Measurements from ENCODE around the gene P2RX7.
"Not testable (repeated sequence)": the region's sequence is repeated elsewhere in the genome, so short reads cannot be mapped to it uniquely, and the experiment has no call there.

The P2RX7 gene

DNA sequence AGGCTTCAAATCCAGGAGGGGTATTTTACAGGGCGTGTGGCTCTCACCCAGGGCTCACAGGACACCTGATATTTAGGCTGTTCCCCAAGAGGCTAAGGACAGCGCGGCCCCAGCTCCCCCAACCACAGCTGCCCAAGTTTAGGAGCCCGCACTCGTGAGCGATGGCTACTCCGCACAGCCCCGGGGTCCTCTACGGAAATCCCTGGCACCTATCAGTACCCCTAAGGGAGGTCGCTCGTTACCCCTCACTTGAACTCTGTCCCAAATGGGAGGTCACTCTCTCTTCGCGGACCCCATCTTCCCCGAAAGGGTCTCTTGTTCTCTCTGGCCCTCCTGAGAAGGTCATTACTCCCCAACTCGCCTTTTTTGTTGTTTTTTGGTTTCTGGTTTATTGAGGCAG, 76.5 kb downstream of the P2RX7 start:
- DNase-seq, result no peak

DNA sequence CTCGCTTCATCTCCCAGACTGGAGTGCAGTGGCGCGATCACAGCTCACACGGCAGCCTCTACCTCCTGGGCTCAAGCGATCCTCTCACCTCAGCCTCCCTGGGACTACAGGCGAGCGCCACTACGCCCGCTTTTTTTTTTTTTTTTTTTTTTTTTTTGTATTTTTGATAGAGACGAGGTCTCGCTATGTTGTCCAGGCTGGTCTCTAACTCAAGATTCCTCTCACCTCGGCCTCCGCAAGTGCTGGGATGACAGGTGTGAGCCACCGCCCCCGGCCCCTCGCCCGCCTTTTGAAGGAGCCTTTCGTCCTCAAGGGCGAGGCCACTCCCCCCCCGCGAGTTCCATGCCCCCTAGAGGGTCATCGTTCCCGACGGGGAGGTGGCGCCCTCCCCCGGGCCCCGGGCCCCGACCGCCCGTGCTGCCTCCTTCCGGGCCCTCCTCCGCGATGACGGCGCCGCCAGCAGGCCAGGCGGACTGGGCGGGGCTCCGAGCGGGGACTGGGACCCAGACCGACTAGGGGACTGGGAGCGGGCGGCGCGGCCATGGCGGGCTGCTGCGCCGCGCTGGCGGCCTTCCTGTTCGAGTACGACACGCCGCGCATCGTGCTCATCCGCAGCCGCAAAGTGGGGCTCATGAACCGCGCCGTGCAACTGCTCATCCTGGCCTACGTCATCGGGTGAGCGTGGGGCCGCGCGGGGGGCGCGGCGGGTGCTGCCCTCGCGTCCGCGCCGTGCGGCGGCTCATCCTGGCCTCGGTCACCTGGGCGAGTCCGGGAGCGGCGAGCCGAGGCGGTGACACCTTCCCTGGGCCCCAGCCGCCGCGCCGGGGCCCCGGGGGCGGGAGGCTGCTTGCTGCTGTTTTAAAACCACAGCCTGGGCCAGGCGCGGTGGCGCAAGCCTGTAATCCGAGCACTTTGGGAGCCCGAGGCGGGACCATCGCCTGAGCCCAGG, 77.2 kb downstream of the P2RX7 start, which contains the start of gene P2RX4:
P2RX4 (plus strand) TSS at position 506 of the 949 bp plus-strand sequence; CDS start at position 542, 36 bp downstream.
- DNase-seq, result peak; percentile 15 to 84 (median 67)

DNA sequence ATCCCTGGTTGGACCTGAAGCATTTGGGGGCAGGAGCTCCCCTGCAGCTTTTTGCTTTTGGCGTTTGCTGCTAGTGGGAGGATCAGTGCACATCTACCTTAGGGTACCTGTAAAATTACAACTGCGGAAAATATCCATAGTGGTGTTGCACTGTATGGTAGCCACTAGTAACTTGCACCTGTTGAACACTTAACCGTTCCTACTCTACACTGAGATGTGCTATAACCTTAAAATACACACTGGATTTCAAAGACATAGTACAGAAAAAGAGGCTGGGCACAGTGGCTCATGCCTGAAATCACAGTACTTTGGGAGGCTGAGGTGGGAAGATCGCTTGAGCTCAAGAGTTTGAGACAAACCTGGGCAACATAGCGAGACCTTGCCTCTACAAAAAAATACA, 80.2 kb downstream of the P2RX7 start:
- no peak for DNase-seq

DNA sequence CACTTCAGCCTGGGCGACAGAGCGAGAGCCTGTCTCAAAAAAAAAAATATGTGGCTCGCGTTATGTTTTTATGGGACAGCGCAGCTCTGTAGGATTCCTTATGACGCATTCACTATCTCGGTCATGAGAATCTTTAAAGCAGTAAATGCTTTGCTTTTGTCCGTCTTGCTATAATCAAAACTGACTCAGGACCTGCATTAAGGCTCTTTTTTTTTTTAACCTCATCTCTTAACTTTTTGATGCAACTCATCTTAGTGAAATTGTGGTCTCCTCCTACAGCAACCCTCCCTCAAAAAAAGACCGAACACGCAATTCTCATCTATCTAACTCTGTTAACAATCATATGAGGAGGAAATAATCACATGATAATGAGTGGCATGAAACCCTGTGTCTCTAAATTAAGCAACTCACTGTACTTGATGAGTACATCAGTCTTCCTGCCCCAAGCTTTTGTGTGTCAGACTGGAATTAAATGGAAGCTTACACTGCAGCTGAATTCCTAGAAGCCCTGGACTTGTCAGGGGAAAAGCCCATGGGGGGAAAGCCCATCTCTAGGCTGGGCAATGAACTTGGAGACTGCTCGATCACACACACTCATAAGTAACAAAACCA, 81.6 kb downstream of the P2RX7 start:
- no peak for DNase-seq

DNA sequence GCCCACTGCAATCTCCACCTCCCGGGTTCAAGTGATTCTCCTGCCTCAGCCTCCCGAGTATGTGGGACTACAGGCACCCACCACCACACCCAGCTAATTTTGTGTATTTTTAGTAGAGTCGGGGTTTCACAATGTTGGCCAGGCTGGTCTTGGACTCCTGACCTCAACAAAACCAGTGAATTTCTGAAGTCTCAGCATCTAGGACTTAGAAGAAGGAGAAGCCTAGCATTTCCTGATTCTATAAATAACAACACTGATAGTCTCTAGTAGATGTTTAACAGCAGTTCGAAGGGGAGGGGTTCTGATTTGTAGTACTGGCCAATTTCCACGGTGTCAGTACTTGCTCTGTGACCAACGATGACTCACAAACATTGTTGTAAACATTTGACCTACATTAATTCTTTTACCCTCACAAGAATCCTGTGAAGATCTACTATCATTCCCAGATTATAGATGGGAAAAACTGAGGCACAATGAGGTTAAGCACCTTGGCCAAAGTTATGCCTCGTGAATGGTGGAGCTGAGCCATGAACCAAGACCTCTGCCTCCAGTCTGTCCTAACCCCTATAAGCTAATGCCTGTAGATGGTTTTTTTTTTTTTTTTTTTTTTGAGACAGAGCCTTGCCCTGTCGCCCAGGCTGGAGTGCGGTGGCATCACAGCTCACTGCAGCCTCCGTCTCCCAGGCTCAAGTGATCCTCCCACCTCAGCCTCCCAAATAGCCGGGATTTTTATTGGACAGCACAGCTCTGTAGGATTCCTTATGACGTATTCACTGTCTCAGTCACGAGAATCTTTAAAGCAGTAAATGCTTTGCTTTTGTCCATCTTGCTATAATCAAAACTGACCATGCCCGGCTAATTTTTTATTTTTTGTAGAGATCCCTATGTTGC, 82.4 kb downstream of the P2RX7 start:
- DNase-seq, result no peak

DNA sequence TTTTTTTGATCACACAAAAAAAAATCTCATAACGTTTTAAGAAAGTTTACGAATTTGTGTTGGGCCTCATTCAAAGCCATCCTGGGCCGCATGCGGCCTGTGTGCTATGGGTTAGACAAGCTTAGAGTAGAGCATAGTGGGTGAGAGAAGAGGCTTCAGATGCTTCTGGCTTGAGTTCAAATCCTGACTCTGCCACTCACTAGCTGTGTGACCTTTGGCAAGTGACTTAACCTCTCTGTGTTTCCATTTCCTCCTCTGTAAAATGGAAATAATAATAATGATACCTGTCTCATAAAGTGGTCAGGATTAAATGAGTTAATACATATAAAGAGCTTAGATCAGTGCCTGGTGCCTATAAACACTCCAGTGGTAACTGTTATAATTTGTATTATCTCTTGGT, 83.4 kb downstream of the P2RX7 start:
- DNase-seq, result no peak

DNA sequence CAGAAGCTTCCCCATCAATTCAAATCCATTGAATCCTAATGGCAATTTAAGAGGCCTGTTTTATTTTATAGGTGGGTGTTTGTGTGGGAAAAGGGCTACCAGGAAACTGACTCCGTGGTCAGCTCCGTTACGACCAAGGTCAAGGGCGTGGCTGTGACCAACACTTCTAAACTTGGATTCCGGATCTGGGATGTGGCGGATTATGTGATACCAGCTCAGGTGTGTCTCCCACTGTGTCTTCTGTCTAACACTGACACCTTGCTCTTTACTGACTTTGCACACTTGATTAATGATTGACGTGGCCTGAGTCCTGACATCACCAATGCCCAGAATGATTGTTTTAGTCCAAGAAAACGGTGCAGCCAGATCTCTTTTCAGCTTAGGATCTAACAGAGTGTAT, 84.4 kb downstream of the P2RX7 start:
- no peak for DNase-seq

DNA sequence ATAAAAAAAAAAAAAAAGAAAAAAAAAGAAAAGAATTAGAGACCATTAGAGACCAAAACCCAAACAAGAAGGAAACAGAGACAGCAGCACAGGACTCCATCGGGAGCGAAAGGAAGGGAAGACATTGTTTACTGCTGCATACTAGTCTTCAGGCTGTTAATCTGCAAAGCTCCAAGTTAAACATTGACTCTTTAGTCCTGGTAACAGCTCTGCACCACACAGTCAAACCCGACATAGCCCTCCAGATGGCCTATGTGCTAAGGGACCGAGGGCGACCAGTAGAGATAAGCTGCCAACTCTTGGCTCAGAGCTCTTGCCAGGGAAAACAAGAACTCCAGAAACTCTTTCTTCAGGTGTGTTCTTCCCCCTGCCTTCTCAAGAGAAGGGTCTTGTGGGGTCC, 85.1 kb downstream of the P2RX7 start:
- DNase-seq, result peak in 1 of 14 donors; percentile 47

DNA sequence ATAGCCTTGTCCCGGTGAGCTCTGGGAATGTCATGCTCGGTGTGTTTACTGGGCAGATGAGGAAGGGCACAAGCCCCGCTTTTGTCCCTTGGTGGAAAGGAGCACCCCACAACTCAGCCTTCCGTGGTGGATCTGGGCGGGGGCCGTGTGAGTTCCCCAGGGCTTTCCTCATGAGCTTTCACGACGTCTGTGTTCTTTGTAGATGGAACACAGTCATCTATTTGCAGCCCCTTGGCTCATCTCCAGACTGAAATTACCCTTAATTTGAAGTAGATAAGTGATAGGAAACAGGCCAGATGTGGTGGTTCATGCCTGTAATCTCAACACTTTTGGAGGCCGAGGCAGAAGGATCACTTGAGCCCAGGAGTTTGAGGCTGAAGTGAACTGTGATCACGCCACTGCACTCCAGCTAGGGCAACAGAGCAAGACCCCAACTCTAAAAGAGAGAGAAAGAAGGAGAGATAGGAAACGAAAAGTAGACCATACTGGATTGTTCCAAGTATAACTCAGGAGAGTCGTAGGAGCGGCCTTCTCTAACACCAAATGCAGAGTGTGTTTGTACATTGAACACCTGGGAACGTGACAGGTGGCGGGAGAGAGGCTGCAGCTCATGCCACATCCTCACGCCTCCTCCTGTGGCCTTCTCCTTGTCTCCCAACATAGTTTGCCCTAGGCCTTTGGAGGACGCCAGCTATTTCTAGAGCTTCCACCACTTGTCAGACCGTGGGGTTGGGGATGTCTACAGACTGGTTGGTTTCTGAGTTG, 86.1 kb downstream of the P2RX7 start:
- no peak for DNase-seq

DNA sequence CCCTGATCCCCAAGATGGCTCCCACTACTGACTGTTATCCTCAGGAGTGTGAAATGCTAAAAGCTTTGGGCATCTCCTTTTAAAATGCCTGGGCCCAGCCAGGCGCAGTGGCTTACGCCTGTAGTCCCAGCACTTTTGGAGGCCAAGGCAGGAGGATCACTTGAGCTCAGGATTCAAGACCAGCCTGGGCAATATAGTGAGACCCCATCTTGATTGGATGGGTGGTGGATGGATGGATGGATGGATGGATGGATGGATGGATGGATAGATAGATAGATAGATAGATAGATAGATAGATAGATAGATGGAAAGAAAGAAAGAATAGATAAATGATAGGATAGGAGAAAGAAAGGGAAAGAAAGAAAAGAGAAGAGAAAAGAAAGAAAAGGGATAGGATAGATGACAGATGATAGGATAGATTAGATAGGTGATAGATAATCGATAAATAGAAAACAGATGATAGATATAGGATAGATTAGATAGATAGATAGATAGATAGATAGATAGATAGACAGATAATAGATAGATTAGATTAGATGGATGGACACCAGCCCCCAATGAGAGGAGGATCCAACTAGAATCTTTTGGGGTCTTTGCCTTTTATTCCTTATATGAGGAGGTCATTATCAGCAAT, 86.8 kb downstream of the P2RX7 start:
- DNase-seq, result no peak

DNA sequence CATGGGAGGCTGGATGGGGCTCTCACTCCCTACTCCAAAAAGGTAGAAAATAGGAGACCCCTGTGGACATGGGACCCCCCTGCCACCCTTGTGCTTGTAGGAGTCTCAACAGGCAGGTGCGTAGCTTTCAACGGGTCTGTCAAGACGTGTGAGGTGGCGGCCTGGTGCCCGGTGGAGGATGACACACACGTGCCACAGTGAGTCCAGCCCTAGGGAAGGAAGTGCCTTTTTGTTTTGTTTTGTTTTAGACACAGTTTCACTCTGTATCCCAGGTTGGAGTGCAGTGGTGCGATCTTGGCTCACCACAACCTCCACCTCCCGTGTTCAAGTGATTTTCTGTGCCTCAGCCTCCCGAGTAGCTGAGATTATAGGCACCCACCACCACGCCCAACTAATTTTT, 90.2 kb downstream of the P2RX7 start:
- no peak for DNase-seq

DNA sequence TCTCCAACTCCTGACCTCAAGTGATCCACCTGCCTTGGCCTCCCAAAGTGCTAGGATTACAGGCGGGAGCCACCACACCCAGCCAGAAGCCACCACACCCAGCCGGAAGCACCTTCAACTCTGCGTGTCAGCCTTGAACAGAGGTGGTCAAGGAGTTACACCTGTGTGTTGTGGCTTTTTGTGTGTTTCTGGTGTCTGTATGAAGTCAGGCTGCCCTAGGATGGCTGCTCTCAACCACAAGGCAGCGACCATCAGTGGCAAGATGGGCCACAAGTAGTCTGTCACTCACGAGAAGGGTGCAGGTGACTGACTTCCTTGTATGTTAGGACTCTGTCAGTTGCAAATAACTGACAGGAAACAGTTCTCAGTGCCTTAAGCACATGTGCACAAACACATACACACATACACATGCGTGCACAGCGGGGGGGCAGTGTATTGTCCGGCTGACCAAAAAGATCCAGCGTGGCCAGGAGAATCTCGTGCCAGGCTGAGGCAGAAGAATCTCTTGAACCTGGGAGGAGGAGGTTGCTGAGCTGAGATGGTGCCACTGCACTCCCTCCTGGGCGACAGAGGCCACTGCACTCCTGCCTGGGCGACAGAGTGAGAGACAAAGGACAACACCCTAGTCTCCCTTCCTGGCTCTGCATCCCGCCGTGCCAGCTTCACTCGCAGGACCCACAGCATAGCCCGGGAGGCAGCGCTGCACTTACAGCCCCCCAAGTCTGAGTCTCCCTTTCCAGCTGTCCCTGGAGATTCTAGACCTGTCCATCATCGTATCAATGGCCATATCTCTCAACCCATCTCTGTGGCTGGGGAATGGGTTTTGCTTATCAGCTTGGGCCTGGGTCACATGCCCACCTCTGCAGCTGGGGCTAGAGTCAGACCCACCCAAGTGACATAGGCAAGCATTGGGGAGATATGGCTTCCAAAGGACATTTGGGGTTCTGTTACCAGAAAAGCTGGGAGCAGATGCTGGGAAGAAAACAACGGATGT, 90.9 kb downstream of the P2RX7 start:
- DNase-seq, result peak in 1 of 14 donors; percentile 68

DNA sequence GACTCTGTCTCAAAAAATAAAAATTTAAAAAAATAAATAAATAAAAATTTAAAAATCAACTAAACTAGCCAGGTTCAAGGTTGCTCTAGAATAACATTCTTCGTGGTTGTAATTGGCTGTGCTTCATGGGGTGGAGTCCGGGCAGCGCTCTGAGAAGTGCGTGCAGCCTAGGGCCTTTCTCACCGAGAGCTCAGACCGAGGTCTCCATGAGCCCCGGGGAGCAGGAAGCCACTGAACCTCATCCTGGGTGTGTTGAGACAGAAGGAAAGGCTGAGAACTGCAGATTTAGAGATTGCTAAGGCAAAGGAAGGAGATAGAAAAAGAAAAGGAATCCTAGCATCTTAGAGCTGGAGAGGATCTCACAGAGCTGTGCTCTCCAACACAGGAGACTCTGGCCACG, 91.9 kb downstream of the P2RX7 start:
- DNase-seq, result no peak

DNA sequence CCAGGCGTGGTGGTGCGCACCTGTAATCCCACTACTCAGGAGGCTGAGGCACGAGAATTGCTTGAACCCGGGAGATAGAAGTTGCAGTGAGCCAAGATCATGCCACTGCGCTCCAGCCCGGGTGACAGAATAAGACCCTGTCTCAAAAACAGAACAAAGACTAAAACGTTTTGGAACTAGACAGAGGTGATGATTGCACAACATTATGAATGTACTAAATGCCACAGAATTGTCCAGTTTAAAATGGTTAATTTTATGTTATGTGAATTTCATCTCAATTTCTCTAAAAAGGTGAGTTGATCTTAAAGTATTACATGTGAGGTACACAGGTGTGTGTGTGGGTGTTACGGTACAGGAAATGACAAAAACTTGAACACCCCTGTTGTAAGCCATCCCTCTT, 93.7 kb downstream of the P2RX7 start:
- DNase-seq, result no peak

DNA sequence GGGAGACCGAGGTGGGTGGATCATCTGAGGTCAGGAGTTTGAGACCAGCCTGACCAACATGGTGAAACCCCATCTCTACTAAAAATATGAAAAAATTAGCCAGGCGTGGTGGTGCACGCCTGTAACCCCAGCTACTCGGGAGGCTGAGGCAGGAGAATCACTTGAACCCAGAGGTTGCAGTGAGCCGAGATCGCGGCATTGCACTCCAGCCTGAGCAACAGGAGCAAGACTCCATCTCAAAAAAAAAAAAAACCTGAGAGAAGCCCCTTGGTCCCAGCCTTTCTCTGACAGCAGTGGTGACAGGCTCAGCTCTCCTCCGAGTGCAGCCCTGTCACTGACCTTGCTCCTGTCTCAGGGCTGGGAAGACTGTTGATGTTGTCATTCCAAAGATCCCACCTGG, 94.2 kb downstream of the P2RX7 start:
- not testable (repeated sequence) for DNase-seq

DNA sequence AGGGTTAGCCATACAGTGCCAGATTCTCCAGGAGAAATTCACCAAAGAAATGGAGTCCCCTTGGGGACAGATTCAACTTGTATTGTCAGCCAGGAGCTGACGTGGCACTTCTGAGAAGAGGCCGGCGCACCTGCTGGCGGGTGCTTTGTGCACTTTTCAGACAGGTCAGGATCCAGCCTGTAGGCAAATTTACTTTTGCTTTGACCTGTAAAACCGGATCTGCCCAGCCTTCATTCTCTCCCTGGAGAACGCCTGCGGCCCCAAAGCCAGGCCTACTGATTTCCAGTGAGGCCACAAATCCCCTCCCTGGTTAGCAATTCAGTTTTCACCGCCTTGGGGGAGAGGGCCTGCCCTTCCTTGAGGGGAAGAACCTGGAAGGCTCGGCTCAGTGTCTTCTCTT, 94.6 kb downstream of the P2RX7 start:
- no peak for DNase-seq

DNA sequence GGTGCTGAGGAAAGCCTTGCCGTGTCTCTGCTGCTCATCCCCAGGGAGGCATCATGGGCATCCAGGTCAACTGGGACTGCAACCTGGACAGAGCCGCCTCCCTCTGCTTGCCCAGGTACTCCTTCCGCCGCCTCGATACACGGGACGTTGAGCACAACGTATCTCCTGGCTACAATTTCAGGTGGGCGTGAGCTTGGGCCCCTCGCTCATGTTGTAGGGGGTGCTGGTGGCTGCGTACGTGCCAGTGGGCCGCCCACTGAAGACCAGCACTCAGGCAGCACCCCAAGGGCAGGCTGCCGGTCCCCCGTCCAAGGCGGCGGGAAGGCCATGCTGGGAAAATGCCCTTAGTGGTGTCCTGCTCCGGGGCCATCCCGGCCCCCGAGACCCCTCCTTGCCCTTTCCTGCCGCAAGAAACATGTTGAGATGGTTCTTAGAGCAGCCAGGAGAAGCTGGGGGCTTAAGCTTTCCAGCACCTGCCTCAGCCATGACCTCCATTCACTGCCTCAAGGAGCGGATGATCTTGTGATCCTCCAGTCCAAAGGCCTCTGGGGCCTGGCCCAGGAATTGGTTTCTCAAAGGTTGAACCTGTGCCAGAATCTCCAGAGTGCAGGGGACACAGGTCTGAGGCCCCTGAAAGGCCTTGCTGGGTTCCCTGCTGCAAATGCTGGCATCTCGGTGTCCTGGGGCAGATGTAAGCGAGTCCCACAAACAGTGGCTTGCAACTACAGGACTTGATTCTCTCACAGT, 96.4 kb downstream of the P2RX7 start:
- no peak for DNase-seq

DNA sequence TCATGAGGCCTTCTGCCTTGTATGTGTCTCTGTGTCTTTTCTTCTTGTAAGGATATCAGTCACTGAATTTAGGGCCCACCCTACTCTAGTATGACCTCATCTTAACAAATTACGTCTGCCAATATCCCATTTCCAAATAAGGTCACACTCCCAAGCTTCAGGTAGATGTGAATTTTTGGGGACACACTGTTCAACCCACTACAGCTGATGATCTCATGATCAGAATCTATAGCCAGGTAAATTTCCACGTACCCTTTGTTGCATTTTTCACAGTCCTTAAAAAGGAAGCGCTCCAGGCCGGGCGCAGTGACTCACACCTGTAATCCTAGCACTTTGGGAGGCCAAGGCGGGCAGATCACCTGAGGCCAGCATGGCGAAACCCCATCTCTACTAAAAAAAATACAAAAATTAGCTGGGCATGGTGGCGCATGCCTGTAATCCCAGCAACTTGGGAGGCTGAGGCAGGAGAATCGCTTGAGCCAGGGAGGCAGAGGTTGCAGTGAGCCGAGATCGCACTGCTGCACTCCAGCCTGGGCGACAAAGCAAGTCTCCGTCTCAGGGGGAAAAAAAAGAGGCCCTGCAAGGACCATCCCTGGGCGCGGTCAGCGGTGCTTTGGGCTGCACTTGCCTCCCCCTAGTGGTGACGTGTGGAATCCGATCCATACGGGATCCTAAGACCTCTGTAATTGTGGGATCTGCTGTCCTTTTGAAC, 97.3 kb downstream of the P2RX7 start:
- peak in 11 of 14 donors; percentile 7 to 70 (median 32) for DNase-seq

DNA sequence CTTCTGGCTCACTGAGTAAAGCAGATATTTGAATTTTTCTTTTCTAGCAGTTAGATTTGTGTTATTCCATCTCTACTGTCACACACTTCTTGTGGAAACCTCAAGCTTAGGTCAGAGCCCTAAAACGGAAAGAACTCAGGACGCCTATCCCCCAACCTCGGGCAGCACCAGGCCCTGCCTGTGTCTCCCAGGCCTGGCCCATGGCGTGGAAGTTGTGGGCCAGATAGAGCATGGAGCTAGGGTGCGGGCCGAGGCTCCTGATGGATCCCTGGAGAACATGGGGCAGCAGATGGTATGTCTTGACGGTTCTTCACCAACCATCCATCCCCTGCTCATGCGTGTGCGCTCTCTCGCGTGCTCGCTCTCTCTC, 97.8 kb downstream of the P2RX7 start:
- no peak for DNase-seq

Data from C1 segment of cervical spinal cord (tissue), 14 donors.